VCaP (cell line): Measurements from ENCODE around the gene PCDHGC4.

ENCODE experiments used
- H3K27ac ChIP-seq: fragments of 450-650 bp; 2 replicates; pipeline ENCODE4 v1.5.1; 2017
- TF ChIP-seq, protein P1 (sequence below): fragments of 450-650 bp; conservative IDR thresholded peaks from 2 replicates; pipeline ENCODE4 v1.5.1; 2017; ENCODE audit warnings: mild to moderate bottlenecking, moderate library complexity

PCDHGC4 gene

DNA sequence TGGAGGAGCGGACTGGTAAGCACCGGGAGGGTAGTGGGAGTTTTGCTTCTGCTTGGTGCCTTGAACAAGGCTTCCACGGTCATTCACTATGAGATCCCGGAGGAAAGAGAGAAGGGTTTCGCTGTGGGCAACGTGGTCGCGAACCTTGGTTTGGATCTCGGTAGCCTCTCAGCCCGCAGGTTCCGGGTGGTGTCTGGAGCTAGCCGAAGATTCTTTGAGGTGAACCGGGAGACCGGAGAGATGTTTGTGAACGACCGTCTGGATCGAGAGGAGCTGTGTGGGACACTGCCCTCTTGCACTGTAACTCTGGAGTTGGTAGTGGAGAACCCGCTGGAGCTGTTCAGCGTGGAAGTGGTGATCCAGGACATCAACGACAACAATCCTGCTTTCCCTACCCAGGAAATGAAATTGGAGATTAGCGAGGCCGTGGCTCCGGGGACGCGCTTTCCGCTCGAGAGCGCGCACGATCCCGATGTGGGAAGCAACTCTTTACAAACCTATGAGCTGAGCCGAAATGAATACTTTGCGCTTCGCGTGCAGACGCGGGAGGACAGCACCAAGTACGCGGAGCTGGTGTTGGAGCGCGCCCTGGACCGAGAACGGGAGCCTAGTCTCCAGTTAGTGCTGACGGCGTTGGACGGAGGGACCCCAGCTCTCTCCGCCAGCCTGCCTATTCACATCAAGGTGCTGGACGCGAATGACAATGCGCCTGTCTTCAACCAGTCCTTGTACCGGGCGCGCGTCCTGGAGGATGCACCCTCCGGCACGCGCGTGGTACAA is 8.5 kb upstream of the PCDHGC4 start:
- TF ChIP-seq, protein P1, sequence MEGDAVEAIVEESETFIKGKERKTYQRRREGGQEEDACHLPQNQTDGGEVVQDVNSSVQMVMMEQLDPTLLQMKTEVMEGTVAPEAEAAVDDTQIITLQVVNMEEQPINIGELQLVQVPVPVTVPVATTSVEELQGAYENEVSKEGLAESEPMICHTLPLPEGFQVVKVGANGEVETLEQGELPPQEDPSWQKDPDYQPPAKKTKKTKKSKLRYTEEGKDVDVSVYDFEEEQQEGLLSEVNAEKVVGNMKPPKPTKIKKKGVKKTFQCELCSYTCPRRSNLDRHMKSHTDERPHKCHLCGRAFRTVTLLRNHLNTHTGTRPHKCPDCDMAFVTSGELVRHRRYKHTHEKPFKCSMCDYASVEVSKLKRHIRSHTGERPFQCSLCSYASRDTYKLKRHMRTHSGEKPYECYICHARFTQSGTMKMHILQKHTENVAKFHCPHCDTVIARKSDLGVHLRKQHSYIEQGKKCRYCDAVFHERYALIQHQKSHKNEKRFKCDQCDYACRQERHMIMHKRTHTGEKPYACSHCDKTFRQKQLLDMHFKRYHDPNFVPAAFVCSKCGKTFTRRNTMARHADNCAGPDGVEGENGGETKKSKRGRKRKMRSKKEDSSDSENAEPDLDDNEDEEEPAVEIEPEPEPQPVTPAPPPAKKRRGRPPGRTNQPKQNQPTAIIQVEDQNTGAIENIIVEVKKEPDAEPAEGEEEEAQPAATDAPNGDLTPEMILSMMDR, result no peak
- peak overlapping the region; percentile 53 for H3K27ac ChIP-seq

DNA sequence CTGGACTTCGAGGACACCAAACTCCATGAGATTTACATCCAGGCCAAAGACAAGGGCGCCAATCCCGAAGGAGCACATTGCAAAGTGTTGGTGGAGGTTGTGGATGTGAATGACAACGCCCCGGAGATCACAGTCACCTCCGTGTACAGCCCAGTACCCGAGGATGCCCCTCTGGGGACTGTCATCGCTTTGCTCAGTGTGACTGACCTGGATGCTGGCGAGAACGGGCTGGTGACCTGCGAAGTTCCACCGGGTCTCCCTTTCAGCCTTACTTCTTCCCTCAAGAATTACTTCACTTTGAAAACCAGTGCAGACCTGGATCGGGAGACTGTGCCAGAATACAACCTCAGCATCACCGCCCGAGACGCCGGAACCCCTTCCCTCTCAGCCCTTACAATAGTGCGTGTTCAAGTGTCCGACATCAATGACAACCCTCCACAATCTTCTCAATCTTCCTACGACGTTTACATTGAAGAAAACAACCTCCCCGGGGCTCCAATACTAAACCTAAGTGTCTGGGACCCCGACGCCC is 7.7 kb upstream of the PCDHGC4 start:
- TF ChIP-seq, protein P1, result no peak
- no peak overlapping the region for H3K27ac ChIP-seq

DNA sequence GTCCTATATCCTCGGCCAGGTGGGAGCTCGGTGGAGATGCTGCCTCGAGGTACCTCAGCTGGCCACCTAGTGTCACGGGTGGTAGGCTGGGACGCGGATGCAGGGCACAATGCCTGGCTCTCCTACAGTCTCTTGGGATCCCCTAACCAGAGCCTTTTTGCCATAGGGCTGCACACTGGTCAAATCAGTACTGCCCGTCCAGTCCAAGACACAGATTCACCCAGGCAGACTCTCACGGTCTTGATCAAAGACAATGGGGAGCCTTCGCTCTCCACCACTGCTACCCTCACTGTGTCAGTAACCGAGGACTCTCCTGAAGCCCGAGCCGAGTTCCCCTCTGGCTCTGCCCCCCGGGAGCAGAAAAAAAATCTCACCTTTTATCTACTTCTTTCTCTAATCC is 7.0 kb upstream of the PCDHGC4 start:
- no peak overlapping the region for H3K27ac ChIP-seq
- TF ChIP-seq, protein P1, result no peak

DNA sequence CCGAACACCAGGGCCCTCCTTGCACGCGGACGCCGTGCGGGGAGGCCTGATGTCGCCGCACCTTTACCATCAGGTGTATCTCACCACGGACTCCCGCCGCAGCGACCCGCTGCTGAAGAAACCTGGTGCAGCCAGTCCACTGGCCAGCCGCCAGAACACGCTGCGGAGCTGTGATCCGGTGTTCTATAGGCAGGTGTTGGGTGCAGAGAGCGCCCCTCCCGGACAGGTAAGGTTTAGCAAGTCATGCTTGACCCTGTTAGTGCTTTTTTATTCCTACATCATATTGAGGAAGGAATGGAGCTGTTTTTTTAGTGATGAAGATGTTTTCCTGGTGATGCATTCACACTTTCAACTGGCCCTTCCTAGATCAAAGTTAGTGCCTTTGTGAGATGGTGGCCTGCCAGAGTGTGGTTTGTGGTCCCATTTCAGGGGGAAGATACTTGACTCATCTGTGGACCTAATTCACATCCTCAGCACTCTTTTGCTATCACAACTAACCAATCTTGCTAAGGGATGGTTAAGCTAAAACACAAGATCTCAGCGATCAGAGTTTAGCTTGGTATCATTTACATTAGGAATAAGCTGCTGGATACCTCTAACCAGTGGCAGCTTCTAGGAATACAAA is 6.4 kb upstream of the PCDHGC4 start:
- TF ChIP-seq, protein P1, result peak; percentile 60

DNA sequence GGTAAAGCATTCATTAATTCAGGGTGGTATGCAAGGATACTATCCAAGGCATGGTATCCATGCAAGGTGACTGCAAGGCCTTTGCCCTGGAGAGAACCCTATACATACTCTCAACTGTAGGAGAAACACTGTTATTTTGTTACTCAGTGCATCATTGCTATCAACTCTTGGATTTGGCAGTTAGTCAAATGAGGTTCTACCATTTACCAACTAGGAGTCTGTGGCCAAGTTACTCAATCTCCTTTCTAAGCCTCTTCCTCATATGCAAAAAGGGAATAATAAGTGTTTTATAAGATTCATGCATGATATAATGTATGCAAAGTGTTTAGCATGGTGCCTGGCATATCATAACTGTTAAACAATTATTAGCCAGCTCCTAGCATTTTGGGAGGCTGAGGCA is 5.1 kb upstream of the PCDHGC4 start:
- H3K27ac ChIP-seq, result no peak overlapping the region
- TF ChIP-seq, protein P1, result no peak

More for the DNA sequence above, 6.4 kb upstream of the PCDHGC4 start:
- no peak overlapping the region for H3K27ac ChIP-seq

DNA sequence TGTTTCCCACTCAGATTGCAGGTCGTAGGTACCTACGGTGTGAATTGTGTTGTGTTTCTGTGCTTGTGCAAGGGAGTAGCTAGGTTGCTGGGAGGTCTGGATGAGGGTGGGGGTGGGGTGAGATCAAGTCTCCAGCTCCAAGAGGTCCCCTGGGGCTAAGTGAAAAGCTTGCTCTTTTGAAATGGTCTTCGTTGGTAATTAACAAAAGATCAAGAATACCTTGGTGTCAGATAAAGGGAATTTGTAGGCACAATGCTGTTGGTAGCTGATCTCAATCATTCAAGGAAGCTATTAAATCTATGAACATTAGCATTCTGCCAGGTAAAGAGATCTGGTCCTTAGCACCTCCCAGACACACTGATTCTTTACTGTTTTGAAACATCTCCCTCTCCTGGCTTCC is 928 bp upstream of the PCDHGC4 start:
- 0 out of 2 replicates have a peak overlapping the region, but pooled peaks have one; percentile 7 for H3K27ac ChIP-seq
- TF ChIP-seq, protein P1, result no peak

DNA sequence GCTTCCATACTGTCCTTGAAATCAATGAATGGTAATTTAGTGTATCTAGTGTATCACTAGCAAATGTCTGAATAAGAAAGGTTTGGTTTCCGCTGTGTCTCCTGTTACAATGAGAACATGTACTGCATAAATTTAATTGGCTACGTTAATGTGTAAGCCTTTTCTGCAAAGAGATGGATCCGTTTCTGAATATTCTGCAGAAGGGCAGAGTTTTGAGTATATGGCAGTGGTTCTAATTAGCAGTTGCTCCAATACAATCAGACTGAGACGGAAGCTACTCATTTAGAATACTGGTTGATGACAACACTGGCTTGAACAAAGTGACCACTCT is 555 bp upstream of the PCDHGC4 start:
- TF ChIP-seq, protein P1, result no peak
- 0 out of 2 replicates have a peak overlapping the region, but pooled peaks have one; percentile 7 for H3K27ac ChIP-seq
